ENCODE data around the gene FUT7. TPM values are rescaled to one million over a fixed set of nuclear protein-coding genes. Genes with fewer than 3 reads are reported as not detected.

FUT7 gene
- polyA plus RNA-seq, 3 donors, result 6.1 to 13.4 (median 10.5) TPM

DNA sequence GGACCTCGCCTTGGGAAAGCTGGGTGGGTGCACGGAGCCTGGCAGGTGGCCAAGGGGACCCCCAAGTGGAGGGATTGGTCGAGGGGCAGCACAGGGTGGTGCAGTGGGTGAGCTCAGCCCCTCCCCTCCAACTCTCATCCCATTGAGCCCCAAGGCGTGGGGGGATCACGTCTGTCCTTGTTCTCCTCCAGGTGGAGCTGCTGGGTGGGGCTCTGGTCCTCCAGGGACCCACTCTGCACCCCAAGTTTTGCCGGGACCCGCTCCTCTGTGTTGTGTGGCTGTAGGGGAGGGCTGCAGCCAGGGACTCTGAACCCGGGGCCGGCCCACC, 3.6 kb upstream of the FUT7 start:
- peaks cover 52% of the 10 kb centered on the region for H4K20me1 ChIP-seq (ENCODE audit: insufficient read depth, low read length)
- peaks cover 41 to 54% of the 10 kb centered on the region in 2 donors for H3K4me1 ChIP-seq (ENCODE audit: control insufficient read depth in 1 of 2, insufficient read depth in 2 of 2, low read length in 2 of 2)
- TF ChIP-seq, protein P1, sequence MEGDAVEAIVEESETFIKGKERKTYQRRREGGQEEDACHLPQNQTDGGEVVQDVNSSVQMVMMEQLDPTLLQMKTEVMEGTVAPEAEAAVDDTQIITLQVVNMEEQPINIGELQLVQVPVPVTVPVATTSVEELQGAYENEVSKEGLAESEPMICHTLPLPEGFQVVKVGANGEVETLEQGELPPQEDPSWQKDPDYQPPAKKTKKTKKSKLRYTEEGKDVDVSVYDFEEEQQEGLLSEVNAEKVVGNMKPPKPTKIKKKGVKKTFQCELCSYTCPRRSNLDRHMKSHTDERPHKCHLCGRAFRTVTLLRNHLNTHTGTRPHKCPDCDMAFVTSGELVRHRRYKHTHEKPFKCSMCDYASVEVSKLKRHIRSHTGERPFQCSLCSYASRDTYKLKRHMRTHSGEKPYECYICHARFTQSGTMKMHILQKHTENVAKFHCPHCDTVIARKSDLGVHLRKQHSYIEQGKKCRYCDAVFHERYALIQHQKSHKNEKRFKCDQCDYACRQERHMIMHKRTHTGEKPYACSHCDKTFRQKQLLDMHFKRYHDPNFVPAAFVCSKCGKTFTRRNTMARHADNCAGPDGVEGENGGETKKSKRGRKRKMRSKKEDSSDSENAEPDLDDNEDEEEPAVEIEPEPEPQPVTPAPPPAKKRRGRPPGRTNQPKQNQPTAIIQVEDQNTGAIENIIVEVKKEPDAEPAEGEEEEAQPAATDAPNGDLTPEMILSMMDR (IDR thresholded peaks at IDR 0.05), result peak; percentile 60
- peak overlapping the region; percentile 56 to 64 for H3K4me3 Mint-ChIP-seq
- intact Hi-C loops (cut with micrococcal nuclease), result loop anchor here in 1 of 2 donors (10.0 kb wide), 1 partner anchor 91 kb away; the partner anchor contains the start of genes C8G and FBXW5
- H2AFZ ChIP-seq (ENCODE audit: insufficient read depth, low read depth, low read length, poor library complexity, severe bottlenecking), result no peak overlapping the region
- H3K27me3 Mint-ChIP-seq (ENCODE audit: low read depth in 3 of 3), result peaks cover 0 to 1% (median 0%) of the 10 kb centered on the region in 3 donors
- H3K4me1 Mint-ChIP-seq, result peaks cover 35% of the 10 kb centered on the region
- H3K36me3 ChIP-seq (replicated peaks in 1 of 2; ENCODE audit: control insufficient read depth in 1 of 2, insufficient read depth in 2 of 2, low read length in 2 of 2), result peaks cover 15 to 22% of the 10 kb centered on the region in 2 donors
- H3K27me3 ChIP-seq (ENCODE audit: control insufficient read depth in 2 of 2, insufficient read depth in 2 of 2, low read length in 2 of 2), result no peaks in the 10 kb centered on the region
- H3K27ac Mint-ChIP-seq, result peak overlapping the region in 1 of 7 donors; percentile 53
- peaks cover 54% of the 10 kb centered on the region for H3K79me2 ChIP-seq (ENCODE audit: insufficient read depth, low read length)
- H3K4me2 ChIP-seq (replicated peaks; ENCODE audit: extremely low read depth, low read length, poor library complexity, severe bottlenecking), result peak overlapping the region; percentile 98
- no peaks in the 10 kb centered on the region for H3K9me3 Mint-ChIP-seq
- no peaks in the 10 kb centered on the region for H3K9me3 ChIP-seq (replicated peaks in 1 of 2; ENCODE audit: control insufficient read depth in 1 of 2, insufficient read depth in 1 of 2, low read length in 2 of 2)
- H3K9ac ChIP-seq (ENCODE audit: insufficient read depth, low read length, poor library complexity, severe bottlenecking), result peak overlapping the region; percentile 1
- WGBS (ENCODE audit: insufficient coverage), result no CpG with 5 or more reads among the region's 9 CpGs
- no peak for DNase-seq
- H3K27ac ChIP-seq (ENCODE audit: low read depth in 1 of 2, low read length in 2 of 2), result peak overlapping the region in 1 of 2 donors; percentile 71
- H3K4me3 ChIP-seq (replicated peaks in 1 of 3; ENCODE audit: low read depth in 2 of 3, low read length in 3 of 3), result peak overlapping the region in 1 of 3 experiments; percentile 74
- peaks cover 5 to 30% of the 10 kb centered on the region in 2 donors for H3K36me3 Mint-ChIP-seq

DNA sequence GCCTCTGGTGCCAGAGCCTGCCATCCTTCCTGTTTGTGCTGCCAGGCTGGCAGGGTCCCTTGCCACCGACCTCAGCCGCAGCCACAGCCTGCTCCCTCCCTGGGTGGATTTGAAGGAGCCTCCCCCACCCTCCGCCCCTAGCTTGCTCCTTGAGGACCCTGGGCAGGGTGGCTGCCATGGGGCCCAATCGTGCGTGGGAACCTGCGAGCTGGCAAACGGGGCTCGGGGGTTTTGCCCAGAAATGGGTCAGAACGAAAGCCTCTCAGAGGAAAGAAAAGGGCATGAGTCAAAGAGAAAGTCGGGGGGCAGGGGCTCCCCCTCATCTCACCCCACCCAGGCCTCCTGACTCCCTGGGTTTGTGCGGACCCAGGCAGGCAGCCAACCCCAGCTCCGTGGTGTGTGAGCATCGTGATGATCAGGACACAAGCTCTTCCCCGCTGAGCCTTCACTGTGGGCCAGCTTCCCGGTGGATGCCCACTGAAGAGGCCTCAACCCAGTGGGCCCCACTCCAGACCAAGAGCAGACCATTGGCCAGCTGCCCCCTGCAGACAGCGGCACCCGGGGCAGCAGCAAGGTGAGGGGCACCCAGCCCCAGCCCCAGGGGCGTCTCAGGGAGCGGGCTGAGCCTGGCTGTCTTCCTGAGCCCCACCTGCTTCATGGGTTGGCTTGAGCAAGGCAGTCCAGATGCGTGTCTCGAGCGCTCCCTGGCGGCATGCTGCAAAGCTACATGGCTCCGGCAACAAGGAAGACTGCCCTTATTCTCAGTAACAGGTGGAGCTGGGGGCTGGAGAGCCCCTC, 3.0 kb upstream of the FUT7 start:
- TF ChIP-seq, protein P1 (IDR thresholded peaks at IDR 0.05), result peak; percentile 90
- peaks cover 15 to 22% of the 10 kb centered on the region in 2 donors for H3K36me3 ChIP-seq (replicated peaks in 1 of 2; ENCODE audit: control insufficient read depth in 1 of 2, insufficient read depth in 2 of 2, low read length in 2 of 2)
- DNase-seq, result peak; percentile 78 to 84 (median 84)
- no peaks in the 10 kb centered on the region for H3K9me3 Mint-ChIP-seq
- 0% methylated on average over 14 of the region's 24 CpGs for WGBS (ENCODE audit: insufficient coverage)
- H3K4me3 Mint-ChIP-seq, result peak overlapping the region; percentile 78 to 89
- peaks cover 52% of the 10 kb centered on the region for H4K20me1 ChIP-seq (ENCODE audit: insufficient read depth, low read length)
- H3K4me2 ChIP-seq (replicated peaks; ENCODE audit: extremely low read depth, low read length, poor library complexity, severe bottlenecking), result peak overlapping the region; percentile 98
- H3K4me1 ChIP-seq (ENCODE audit: control insufficient read depth in 1 of 2, insufficient read depth in 2 of 2, low read length in 2 of 2), result peaks cover 47 to 59% of the 10 kb centered on the region in 2 donors
- H3K36me3 Mint-ChIP-seq, result peaks cover 5 to 30% of the 10 kb centered on the region in 2 donors
- H2AFZ ChIP-seq (ENCODE audit: insufficient read depth, low read depth, low read length, poor library complexity, severe bottlenecking), result peak overlapping the region; percentile 29
- intact Hi-C loops (cut with micrococcal nuclease), result loop anchor here (1.0 to 10.0 kb wide), 7 partner anchors 32 to 248 kb away; partner anchors contain the start of genes AJM1 (in 1 of the 2), C8G (in 1 of the 2), CLIC3 (in 1 of the 2) and FBXW5 (in 1 of the 2)
- no peaks in the 10 kb centered on the region for H3K27me3 Mint-ChIP-seq (ENCODE audit: low read depth in 3 of 3)
- peaks cover 38% of the 10 kb centered on the region for H3K4me1 Mint-ChIP-seq
- no peaks in the 10 kb centered on the region for H3K27me3 ChIP-seq (ENCODE audit: control insufficient read depth in 2 of 2, insufficient read depth in 2 of 2, low read length in 2 of 2)
- H3K27ac ChIP-seq (ENCODE audit: low read depth in 1 of 2, low read length in 2 of 2), result peak overlapping the region; percentile 71 to 83
- H3K27ac Mint-ChIP-seq, result peak overlapping the region; percentile 86 to 92 (median 90)
- H3K4me3 ChIP-seq (replicated peaks in 1 of 3; ENCODE audit: low read depth in 2 of 3, low read length in 3 of 3), result peak overlapping the region; percentile 0 to 74 (median 29)
- peak overlapping the region; percentile 1 for H3K9ac ChIP-seq (ENCODE audit: insufficient read depth, low read length, poor library complexity, severe bottlenecking)
- H3K9me3 ChIP-seq (replicated peaks in 1 of 2; ENCODE audit: control insufficient read depth in 1 of 2, insufficient read depth in 1 of 2, low read length in 2 of 2), result no peaks in the 10 kb centered on the region
- peaks cover 60% of the 10 kb centered on the region for H3K79me2 ChIP-seq (ENCODE audit: insufficient read depth, low read length)

Data from CD14-positive monocyte (primary cell).